ENCODE measurements around the gene NPB.

Gene NPB

DNA sequence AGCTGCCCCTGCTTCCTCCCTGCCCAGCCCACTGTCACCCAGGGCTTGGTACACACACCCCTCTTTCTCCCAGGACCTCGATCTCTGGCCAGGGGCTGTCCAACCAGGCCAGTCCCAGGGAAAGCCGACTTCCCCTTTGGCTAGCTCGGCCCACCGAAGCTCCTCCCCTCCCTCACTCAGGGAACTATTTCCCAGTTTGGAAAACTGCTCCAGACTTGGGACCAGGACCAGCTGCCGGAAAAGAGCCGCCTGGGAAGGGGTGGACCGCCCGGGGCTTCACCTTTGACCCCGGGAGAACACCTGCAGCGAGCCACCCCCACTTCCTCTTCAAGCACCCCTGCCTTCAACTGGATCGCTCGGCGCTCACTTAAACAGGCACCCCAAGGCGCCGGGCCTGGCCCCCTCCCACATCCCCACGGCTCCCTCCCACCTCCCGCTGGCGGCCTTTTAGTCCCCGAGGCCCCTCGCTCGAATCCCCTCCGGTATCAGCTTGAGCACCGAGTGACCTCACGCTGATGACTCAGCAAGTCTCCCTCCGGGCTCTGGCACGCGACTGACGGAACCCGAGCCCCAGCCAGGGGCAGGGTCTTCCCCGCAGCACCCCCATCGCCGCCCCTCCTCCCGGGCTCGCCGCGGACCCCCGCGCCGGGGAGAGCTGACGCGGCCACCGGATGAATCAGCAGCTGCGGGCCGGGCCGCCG lies 24.6 kb downstream of the NPB start:
- peak; percentile 85 for DNase-seq (ENCODE audit: low read depth)
- H3K4me3 ChIP-seq (replicated peaks; ENCODE audit: low read depth, low read length), result peak overlapping the region; percentile 85

DNA sequence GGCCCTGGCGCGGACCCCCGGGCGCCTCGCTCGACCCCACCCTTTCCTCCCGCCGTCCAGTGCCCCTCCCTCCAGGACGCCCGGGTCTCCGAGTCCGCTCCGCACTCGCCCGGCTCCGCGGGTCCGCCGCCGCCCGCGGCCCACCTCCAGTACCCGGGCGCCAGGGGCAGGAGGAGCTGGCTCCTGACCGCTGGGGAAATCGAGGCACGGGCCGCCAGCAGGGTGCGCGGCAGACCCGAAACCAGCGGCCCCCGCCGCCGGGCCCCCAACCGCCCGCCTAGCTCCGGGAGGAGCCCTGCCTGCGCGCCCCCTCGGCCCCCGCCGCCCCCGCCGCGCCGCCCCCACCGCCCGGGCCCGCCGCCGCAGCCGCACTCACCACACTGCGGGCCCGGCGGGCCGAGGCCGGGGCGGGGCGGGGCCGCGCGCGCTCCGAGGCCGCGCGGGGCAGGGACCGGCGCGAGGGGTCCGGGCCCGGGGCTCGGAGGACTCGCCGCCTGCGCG lies 25.2 kb downstream of the NPB start:
- H3K4me3 ChIP-seq (replicated peaks; ENCODE audit: low read depth, low read length), result peak overlapping the region; percentile 85
- TF ChIP-seq, protein P1, sequence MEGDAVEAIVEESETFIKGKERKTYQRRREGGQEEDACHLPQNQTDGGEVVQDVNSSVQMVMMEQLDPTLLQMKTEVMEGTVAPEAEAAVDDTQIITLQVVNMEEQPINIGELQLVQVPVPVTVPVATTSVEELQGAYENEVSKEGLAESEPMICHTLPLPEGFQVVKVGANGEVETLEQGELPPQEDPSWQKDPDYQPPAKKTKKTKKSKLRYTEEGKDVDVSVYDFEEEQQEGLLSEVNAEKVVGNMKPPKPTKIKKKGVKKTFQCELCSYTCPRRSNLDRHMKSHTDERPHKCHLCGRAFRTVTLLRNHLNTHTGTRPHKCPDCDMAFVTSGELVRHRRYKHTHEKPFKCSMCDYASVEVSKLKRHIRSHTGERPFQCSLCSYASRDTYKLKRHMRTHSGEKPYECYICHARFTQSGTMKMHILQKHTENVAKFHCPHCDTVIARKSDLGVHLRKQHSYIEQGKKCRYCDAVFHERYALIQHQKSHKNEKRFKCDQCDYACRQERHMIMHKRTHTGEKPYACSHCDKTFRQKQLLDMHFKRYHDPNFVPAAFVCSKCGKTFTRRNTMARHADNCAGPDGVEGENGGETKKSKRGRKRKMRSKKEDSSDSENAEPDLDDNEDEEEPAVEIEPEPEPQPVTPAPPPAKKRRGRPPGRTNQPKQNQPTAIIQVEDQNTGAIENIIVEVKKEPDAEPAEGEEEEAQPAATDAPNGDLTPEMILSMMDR (IDR thresholded peaks at IDR 0.05; ENCODE audit: low read length, missing control alignments), result no peak
- no peak for DNase-seq (ENCODE audit: low read depth)

More for the DNA sequence above, 24.6 kb downstream of the NPB start:
- TF ChIP-seq, protein P1 (IDR thresholded peaks at IDR 0.05; ENCODE audit: low read length, missing control alignments), result no peak

DNA sequence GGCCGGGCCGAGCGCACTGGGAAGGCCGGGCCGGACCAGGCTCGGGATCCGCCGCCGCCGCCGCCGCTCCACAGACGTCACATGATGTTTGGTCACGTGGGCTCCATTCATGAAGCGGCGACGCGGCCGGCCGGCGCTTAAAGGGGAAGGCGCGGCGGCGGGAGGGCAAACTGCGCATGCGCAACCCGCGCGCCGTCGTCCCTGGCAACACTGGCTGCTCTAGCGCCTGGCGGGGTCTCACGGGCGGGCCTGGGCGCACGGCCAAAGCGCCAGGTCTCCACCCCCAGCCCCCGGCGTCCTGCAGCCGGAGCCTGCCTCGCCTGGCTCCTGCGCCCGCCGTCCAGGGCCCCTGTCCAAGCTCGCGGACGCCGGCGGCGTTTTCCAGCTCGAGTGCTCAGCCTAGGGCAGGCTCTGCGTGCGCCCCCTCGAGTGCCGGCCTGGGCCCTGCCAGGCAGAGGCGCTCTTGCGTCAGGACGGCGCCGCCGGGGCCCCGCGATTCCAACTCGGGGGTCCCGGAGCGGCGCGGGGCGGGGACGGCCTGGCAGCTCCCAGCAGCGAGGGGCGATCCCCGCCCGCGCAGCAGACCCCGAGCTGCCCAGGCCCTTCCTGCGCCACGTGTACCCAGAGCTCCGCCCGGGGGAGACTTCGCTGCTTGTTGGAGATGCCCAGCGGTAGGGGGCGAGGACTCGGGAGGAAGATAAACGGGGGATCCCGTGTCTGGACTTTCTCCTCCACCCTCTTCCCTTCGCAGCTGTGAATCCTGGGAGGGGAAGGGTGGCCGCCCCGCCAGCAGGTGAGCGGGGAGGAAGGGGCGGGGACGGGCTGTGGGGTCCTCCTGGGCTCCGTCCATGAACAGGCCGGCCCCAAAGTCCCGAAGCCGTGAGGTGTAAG lies 25.9 kb downstream of the NPB start, which contains the start of gene MAFG:
Gene MAFG (minus strand): TSS at position 83 of the 891 bp plus-strand sequence. CDS start 4,550 bp downstream, outside the sequence.
- peak within 1 kb of the TSS; percentile 85 for H3K4me3 ChIP-seq (replicated peaks; ENCODE audit: low read depth, low read length)
- peak; percentile 95 for DNase-seq (ENCODE audit: low read depth)
- TF ChIP-seq, protein P1 (IDR thresholded peaks at IDR 0.05; ENCODE audit: low read length, missing control alignments), result peak; percentile 0

DNA sequence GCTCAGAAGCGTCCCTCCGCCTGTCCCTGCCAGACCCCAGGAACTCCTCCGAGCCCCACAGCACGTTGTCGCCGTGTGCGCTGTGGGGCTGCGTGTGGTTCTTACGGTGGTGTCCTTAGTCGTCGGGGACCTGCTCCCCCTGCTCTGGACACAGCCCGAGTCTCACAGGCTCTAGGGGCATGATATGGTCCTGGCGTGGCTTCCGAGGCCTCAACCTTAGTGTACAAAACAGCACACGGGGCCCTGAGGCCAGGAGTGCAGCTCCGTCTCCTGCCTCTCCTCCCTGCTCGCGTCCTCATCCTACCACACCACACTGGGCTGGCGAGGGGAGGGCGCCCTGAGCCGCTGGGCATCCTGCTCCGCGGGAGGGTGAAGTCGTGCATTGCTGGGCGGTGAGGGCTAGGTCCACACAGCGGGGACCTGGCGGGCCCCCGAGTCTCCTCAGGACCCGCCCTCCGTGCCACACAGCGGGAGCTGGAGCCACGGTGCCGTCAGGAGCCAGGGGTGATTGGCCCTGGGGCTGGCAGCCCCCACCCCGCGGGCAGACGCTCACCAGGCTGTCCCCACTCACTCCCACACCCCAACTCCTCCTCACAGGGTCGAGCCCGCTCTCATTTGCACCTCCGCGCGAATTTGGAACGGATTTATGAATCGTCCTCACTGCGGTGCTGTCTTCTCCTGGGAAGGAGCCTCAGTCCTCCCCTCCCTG lies 26.7 kb downstream of the NPB start:
- DNase-seq (ENCODE audit: low read depth), result no peak
- peak overlapping the region; percentile 85 for H3K4me3 ChIP-seq (replicated peaks; ENCODE audit: low read depth, low read length)
- TF ChIP-seq, protein P1 (IDR thresholded peaks at IDR 0.05; ENCODE audit: low read length, missing control alignments), result no peak

DNA sequence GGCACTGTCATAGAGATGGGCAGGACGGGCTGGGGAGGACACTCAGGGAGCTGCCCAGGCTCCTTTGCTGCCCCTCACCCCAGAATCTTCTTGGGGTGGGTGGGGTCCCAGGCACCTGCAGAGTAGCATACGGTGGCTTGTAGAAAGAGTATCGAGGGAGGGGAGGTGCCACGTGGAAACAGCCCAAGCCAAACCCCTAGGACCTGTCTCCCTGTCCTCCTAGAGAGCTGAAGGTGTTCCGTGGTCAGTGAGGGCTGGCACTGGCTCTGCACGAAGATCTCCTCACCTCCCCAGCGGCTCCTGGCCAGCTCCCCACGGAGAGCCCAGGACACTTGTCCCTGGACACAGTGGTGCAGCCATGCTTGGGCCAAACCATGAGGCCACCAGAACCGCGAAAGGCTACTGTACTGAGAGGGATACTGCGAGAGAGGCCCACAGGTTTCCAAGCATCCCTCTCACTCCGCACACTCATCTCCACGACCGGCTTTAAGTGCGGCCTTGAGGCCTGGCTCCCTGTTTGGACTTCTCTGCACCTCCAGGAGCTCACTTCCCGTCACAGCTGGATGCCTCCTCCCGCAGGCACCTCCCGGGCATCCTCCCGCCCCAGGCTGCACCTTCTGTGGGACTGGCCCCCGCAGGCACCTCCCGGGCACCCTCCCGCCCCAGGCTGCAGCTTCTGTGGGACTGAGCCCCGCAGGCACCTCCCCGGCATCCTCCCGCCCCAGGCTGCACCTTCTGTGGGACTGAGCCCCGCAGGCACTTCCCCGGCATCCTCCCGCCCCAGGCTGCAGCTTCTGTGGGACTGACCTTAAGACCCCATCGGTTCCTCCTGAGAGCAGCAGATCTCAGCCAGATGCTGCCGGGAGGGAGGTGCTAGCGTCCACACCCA lies 27.5 kb downstream of the NPB start:
- TF ChIP-seq, protein P1 (IDR thresholded peaks at IDR 0.05; ENCODE audit: low read length, missing control alignments), result no peak
- no peak for DNase-seq (ENCODE audit: low read depth)
- no peak overlapping the region for H3K4me3 ChIP-seq (replicated peaks; ENCODE audit: low read depth, low read length)
